Gastrocnemius medialis (tissue), 4 donors: ENCODE measurements around the gene PTPN6. TPM values are rescaled to one million over a fixed set of nuclear protein-coding genes. Genes with fewer than 3 reads are reported as not detected.

ENCODE experiments used
- ATAC-seq, 2 donors: fragments of 150-250 bp; one replicate each; pipeline ENCODE4 v1.9.1; 2016
- DNase-seq, 2 donors: peaks; one replicate each; pipeline ENCODE4 v3.0.0-alpha.2; 2019
- H3K27ac ChIP-seq, 4 donors: fragments of 200-600 bp; sonication (generic); 1 replicate in 1 of 4; 2 replicates in 3 of 4; pipeline ENCODE4 v1.5.1; 2016 to 2018; ENCODE audit warnings: mild to moderate bottlenecking in 2 of 4, moderate library complexity in 1 of 4
- H3K27me3 ChIP-seq, 3 donors: fragments of 200-600 bp; sonication (generic) in 2 of 3; 1 replicate in 1 of 3; 2 replicates in 2 of 3; pipeline versions ENCODE4 v1.5.1 to v1.6.0; 2016 to 2019; ENCODE audit warnings: mild to moderate bottlenecking in 1 of 3, moderate library complexity in 1 of 3
- H3K36me3 ChIP-seq, 2 donors: fragments of 200-600 bp; sonication (generic) in 1 of 2; one replicate each; pipeline ENCODE4 v1.5.1; 2017 to 2018
- H3K4me1 ChIP-seq, 2 donors: fragments of 200-600 bp; sonication (generic) in 1 of 2; one replicate each; pipeline ENCODE4 v1.5.1; 2016 to 2017; ENCODE audit warnings: mild to moderate bottlenecking in 2 of 2
- H3K4me3 ChIP-seq, 4 donors: fragments of 200-600 bp; sonication (generic) in 3 of 4; 1 replicate in 1 of 4; 2 replicates in 3 of 4; pipeline ENCODE4 v1.5.1; 2016 to 2019; ENCODE audit warnings: mild to moderate bottlenecking in 2 of 4
- H3K9me3 ChIP-seq, 3 donors: fragments of 200-600 bp; sonication (generic) in 2 of 3; 1 replicate in 1 of 3; 2 replicates in 2 of 3; pipeline ENCODE4 v1.5.1; 2016 to 2019
- CTCF ChIP-seq, 5 experiments: fragments of 450-650 bp in 3 of 5; fragments of 200-600 bp in 2 of 5; sonication (generic) in 2 of 5; IDR thresholded peaks in 4 of 5; conservative IDR thresholded peaks in 1 of 5; 1 replicate in 4 of 5; 2 replicates in 1 of 5; pipeline ENCODE4 v1.5.1; 2016 to 2019; ENCODE audit warnings: antibody characterized with exemption in 5 of 5, mild to moderate bottlenecking in 3 of 5, moderate library complexity in 3 of 5
- POLR2A ChIP-seq, 2 donors: fragments of 450-650 bp; IDR thresholded peaks; one replicate each; pipeline ENCODE4 v1.6.1; 2017; ENCODE audit warnings: antibody characterized with exemption in 2 of 2, mild to moderate bottlenecking in 2 of 2, moderate library complexity in 2 of 2
- in situ Hi-C, 4 donors: fragments of 200-750 bp; cut with MboI; loops; one replicate each; pipeline versions ENCODE4 v1.15.0 to v1.8.0; 2017; ENCODE audit warnings: low sequenced_read_pairs in 4 of 4
- intact Hi-C: fragments of 100-400 bp; cut with DNase I; formaldehyde crosslinking; loops from one replicate; pipeline ENCODE4 v1.15.1; 2023; ENCODE audit warnings: low total_unique reads
- total RNA-seq, 4 donors: library from RNA; depleted of rRNA; stranded (reverse); fragments of >200 nt; gene quantifications; one replicate each; pipeline versions ENCODE4 v1.1.0 to v1.2.3, GENCODE V29; 2016

The PTPN6 gene
- total RNA-seq, 4 donors from 2014 or later = 0.87 to 7.6 (median 5.0) TPM

- intact Hi-C loops = no loop called here
- peaks cover 13 to 30% of the 10 kb centered on the region in 2 donors for H3K4me1 ChIP-seq
Measured at GRCh38 chr12:6946033-6946919, 4.9 kb upstream of the PTPN6 start.

GRCh38 chr12:6946920-6947374, 4.2 kb upstream of the PTPN6 start:
- H3K4me1 ChIP-seq = peaks cover 13 to 30% of the 10 kb centered on the region in 2 donors

More at GRCh38 chr12:6946033-6946919, 4.9 kb upstream of the PTPN6 start:
- ATAC-seq (no peak), DNase-seq (no peak)
- H3K4me3 ChIP-seq = peak overlapping the region in 2 of 4 donors; percentile 11 to 12
- no peaks in the 10 kb centered on the region for H3K27me3 ChIP-seq
- no peaks in the 10 kb centered on the region for H3K9me3 ChIP-seq
- H3K36me3 ChIP-seq = peaks cover 0 to 17% of the 10 kb centered on the region in 2 donors
- H3K27ac ChIP-seq = peak overlapping the region; percentile 20 to 93 (median 34)
- in situ Hi-C loops = loop anchor here in 2 of 4 donors (10.0 to 25.0 kb wide), 2 partner anchors 166 to 169 kb away; partner anchors contain the start of gene C1RL (in 1 of the 2)
- TF ChIP-seq CTCF (IDR thresholded peaks at IDR 0.05 in 4 of 5, conservative IDR thresholded peaks at IDR 0.05 in 1 of 5) = no peak
- no peak for TF ChIP-seq POLR2A (IDR thresholded peaks at IDR 0.05)

GRCh38 chr12:6947615-6948014, 3.5 kb upstream of the PTPN6 start:
- in situ Hi-C loops (loop anchor here in 2 of 4 donors (10.0 to 25.0 kb wide), 2 partner anchors 165 to 167 kb away; partner anchors contain the start of gene C1RL (in 1 of the 2)), intact Hi-C loops (no loop called here)
- TF ChIP-seq POLR2A (IDR thresholded peaks at IDR 0.05) = no peak
- no peak for TF ChIP-seq CTCF (IDR thresholded peaks at IDR 0.05 in 4 of 5, conservative IDR thresholded peaks at IDR 0.05 in 1 of 5)

More at GRCh38 chr12:6946920-6947374, 4.2 kb upstream of the PTPN6 start:
- no peak for TF ChIP-seq POLR2A (IDR thresholded peaks at IDR 0.05)
- ATAC-seq (no peak), DNase-seq (no peak)
- Histone ChIP-seq H3K9me3 (no peaks in the 10 kb centered on the region), H3K27me3 (no peaks in the 10 kb centered on the region), H3K4me3 (peak overlapping the region in 1 of 4 donors; percentile 12), H3K27ac (peak overlapping the region in 2 of 4 donors; percentile 42 to 93), H3K36me3 (peaks cover 0 to 17% of the 10 kb centered on the region in 2 donors)
- in situ Hi-C loops = loop anchor here in 2 of 4 donors (10.0 to 25.0 kb wide), 2 partner anchors 165 to 168 kb away; partner anchors contain the start of gene C1RL (in 1 of the 2)
- intact Hi-C loops = no loop called here

GRCh38 chr12:6948873-6949594, 2.1 kb upstream of the PTPN6 start:
- TF ChIP-seq CTCF (IDR thresholded peaks at IDR 0.05 in 4 of 5, conservative IDR thresholded peaks at IDR 0.05 in 1 of 5) (no peak), POLR2A (IDR thresholded peaks at IDR 0.05) (no peak)
- Histone ChIP-seq H3K27me3 (no peaks in the 10 kb centered on the region), H3K9me3 (no peaks in the 10 kb centered on the region), H3K36me3 (peaks cover 0 to 17% of the 10 kb centered on the region in 2 donors), H3K4me3 (no peak overlapping the region), H3K4me1 (peaks cover 9 to 21% of the 10 kb centered on the region in 2 donors), H3K27ac (no peak overlapping the region)
- DNase-seq (no peak), ATAC-seq (no peak)
- in situ Hi-C loops (loop anchor here in 2 of 4 donors (10.0 to 25.0 kb wide), 2 partner anchors 163 to 166 kb away; partner anchors contain the start of gene C1RL (in 1 of the 2)), intact Hi-C loops (no loop called here)

More at GRCh38 chr12:6947615-6948014, 3.5 kb upstream of the PTPN6 start:
- no peak for DNase-seq
- H3K9me3 ChIP-seq = no peaks in the 10 kb centered on the region
- H3K36me3 ChIP-seq = peaks cover 0 to 17% of the 10 kb centered on the region in 2 donors
- H3K4me3 ChIP-seq = no peak overlapping the region
- ATAC-seq = no peak
- H3K4me1 ChIP-seq = peaks cover 13 to 27% of the 10 kb centered on the region in 2 donors
- H3K27ac ChIP-seq = no peak overlapping the region
- H3K27me3 ChIP-seq = no peaks in the 10 kb centered on the region
